ENCODE results near the gene SCAP. TPM values are rescaled to one million over a fixed set of nuclear protein-coding genes. Genes with fewer than 3 reads are reported as not detected.
"Not testable (repeated sequence)": the region's sequence is repeated elsewhere in the genome, so short reads cannot be mapped to it uniquely, and the experiment has no call there.

Gene SCAP
- total and polyA plus RNA-seq, 7 donors = 18.9 to 47.5 (median 34.7) TPM

GRCh38 chr3:47487265-47487664, 11.5 kb upstream of the SCAP start:
- no peak overlapping the region for H3K4me3 ChIP-seq
- no peaks in the 10 kb centered on the region for H3K27me3 ChIP-seq (ENCODE audit: insufficient read depth in 3 of 3, low read length in 2 of 3)
- no peaks in the 10 kb centered on the region for H3K4me1 ChIP-seq
- no peak overlapping the region for H3K27ac ChIP-seq
- WGBS, 3 donors = 97 to 98% (median 98%) methylated on average over 2 of the region's 2 CpGs
- ATAC-seq = no peak
- no peaks in the 10 kb centered on the region for H3K9me3 ChIP-seq
- intact Hi-C loops (cut with DNase I) = no loop called here
- no peak for DNase-seq
- peaks cover 0 to 4% of the 10 kb centered on the region in 2 donors for H3K36me3 ChIP-seq (ENCODE audit: insufficient read depth in 1 of 2, low read depth in 1 of 2)
- no peak for TF ChIP-seq CTCF (IDR thresholded peaks at IDR 0.05)

GRCh38 chr3:47485812-47486211, 10.1 kb upstream of the SCAP start:
- Histone ChIP-seq H3K4me3 (no peak overlapping the region), H3K27ac (no peak overlapping the region), H3K4me1 (no peaks in the 10 kb centered on the region), H3K27me3 (ENCODE audit: insufficient read depth in 3 of 3, low read length in 2 of 3) (no peaks in the 10 kb centered on the region), H3K9me3 (no peaks in the 10 kb centered on the region), H3K36me3 (ENCODE audit: insufficient read depth in 1 of 2, low read depth in 1 of 2) (no peaks in the 10 kb centered on the region)
- WGBS, 3 donors = 74 to 78% (median 77%) methylated on average over 3 of the region's 3 CpGs
- no peak for ATAC-seq
- no peak for TF ChIP-seq CTCF (IDR thresholded peaks at IDR 0.05)
- no peak for DNase-seq
- intact Hi-C loops (cut with DNase I) = no loop called here

- H3K27me3 ChIP-seq (ENCODE audit: insufficient read depth in 3 of 3, low read length in 2 of 3) = no peaks in the 10 kb centered on the region
- H3K4me1 ChIP-seq = no peaks in the 10 kb centered on the region
- DNase-seq (no peak), ATAC-seq (no peak)
- 40 to 49% (median 45%) methylated on average over 2 of the region's 2 CpGs for WGBS, 3 donors
- no peak for TF ChIP-seq CTCF (IDR thresholded peaks at IDR 0.05)
- H3K9me3 ChIP-seq = no peaks in the 10 kb centered on the region
- no peak overlapping the region for H3K4me3 ChIP-seq
- H3K36me3 ChIP-seq (ENCODE audit: insufficient read depth in 1 of 2, low read depth in 1 of 2) = no peaks in the 10 kb centered on the region
- intact Hi-C loops (cut with DNase I) = no loop called here
- H3K27ac ChIP-seq = no peak overlapping the region
Measured at GRCh38 chr3:47482366-47482765, 6.6 kb upstream of the SCAP start.

- ATAC-seq; H3K27ac ChIP-seq; H3K27me3 ChIP-seq (ENCODE audit: insufficient read depth in 3 of 3, low read length in 2 of 3); H3K4me3 ChIP-seq; DNase-seq; H3K9me3 ChIP-seq; H3K4me1 ChIP-seq; intact Hi-C loops (cut with DNase I); H3K36me3 ChIP-seq (ENCODE audit: insufficient read depth in 1 of 2, low read depth in 1 of 2): not testable (repeated sequence)
- WGBS, 3 donors = 78 to 87% (median 82%) methylated on average over 4 of the region's 4 CpGs
Measured at GRCh38 chr3:47481763-47482162, 6.0 kb upstream of the SCAP start.

GRCh38 chr3:47480267-47480666, 4.5 kb upstream of the SCAP start:
- H3K4me3 ChIP-seq; ATAC-seq; H3K27ac ChIP-seq; H3K36me3 ChIP-seq (ENCODE audit: insufficient read depth in 1 of 2, low read depth in 1 of 2); DNase-seq; H3K9me3 ChIP-seq; intact Hi-C loops (cut with DNase I); H3K27me3 ChIP-seq (ENCODE audit: insufficient read depth in 3 of 3, low read length in 2 of 3): not testable (repeated sequence)
- H3K4me1 ChIP-seq = peaks cover 11% of the 10 kb centered on the region
- 92 to 95% (median 94%) methylated on average over 6 of the region's 6 CpGs for whole genome bisulfite sequencing, 3 donors

- Histone ChIP-seq H3K27me3 (ENCODE audit: insufficient read depth in 3 of 3, low read length in 2 of 3) (no peaks in the 10 kb centered on the region), H3K9me3 (no peaks in the 10 kb centered on the region), H3K27ac (no peak overlapping the region), H3K36me3 (ENCODE audit: insufficient read depth in 1 of 2, low read depth in 1 of 2) (no peaks in the 10 kb centered on the region), H3K4me1 (peaks cover 11% of the 10 kb centered on the region), H3K4me3 (no peak overlapping the region)
- ATAC-seq = no peak
- no peak for TF ChIP-seq CTCF (IDR thresholded peaks at IDR 0.05)
- 94 to 96% (median 95%) methylated on average over 2 of the region's 2 CpGs for whole genome bisulfite sequencing, 3 donors
- intact Hi-C loops (cut with DNase I) = no loop called here
- DNase-seq = no peak
Measured at GRCh38 chr3:47479826-47480160, 4.1 kb upstream of the SCAP start.
